ENCODE results near the gene PRDM16.

GRCh38 chr1:3297756-3298155 is 228.8 kb downstream of the PRDM16 start:
- no peak for TF ChIP-seq POLR2A (IDR thresholded peaks at IDR 0.05; ENCODE audit: low read length)
- no peak for TF ChIP-seq GATA1 (IDR thresholded peaks at IDR 0.05; ENCODE audit: low read depth, low read length)

All from erythroblast (primary cell).